ENCODE data around the gene TNFRSF13B. TPM values are rescaled to one million over a fixed set of nuclear protein-coding genes. Genes with fewer than 3 reads are reported as not detected.
"Not testable (repeated sequence)": the region's sequence is repeated elsewhere in the genome, so short reads cannot be mapped to it uniquely, and the experiment has no call there.

Gene TNFRSF13B
- total RNA-seq, 1 donor from 2014 or later: 342 TPM

DNA sequence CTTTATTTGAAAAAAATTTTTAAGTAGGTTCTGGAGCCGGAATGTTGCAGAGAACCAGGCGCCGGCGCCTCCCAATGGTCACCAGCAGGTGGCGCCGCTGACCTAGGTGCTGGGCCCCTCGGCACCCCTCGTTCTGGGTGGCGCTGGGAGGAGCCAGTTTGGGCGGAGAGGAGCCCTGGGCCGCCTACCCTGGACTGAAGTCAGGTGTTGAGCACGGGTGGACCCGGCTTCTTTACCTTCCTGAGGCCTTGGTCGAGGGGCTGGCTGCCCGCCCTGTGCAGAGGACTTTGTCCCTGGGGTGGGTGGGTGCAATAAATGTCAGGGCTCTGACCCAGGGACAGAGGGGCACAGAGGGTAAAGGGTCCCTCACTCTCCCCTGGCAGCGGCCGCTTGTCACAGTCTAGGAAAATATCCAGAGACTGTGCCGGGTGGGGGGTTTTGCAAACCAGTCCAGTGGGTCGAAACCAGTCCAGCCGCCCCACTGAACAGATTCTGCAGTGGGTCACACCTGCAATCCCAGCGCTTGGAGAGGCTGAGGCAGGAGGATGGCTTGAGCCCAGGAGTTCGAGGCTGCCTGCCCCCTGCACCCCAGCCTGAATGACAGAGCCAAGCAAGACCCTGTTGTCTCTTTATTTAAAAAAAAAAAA lies 30.1 kb upstream of the TNFRSF13B start:
- ChIA-PET CTCF (interaction anchor here (0.7 kb wide), 1 partner anchor 75 kb away, joined by 3 read pairs; no protein-coding TSS in a partner anchor), POLR2A (no interaction called here)
- Mint-ChIP-seq H3K4me1 (peaks cover 4% of the 10 kb centered on the region), H3K27me3 (no peaks in the 10 kb centered on the region), H3K9me3 (no peaks in the 10 kb centered on the region), H3K27ac (no peak overlapping the region), H3K36me3 (ENCODE audit: low read depth) (no peaks in the 10 kb centered on the region), H3K4me3 (no peak overlapping the region)
- intact Hi-C loops (cut with micrococcal nuclease): loop anchor here (1.0 to 10.0 kb wide), 4 partner anchors 110 to 640 kb away; partner anchors contain the start of genes FLCN and PLD6
- DNase-seq (peak; percentile 76), ATAC-seq (ENCODE audit: low read depth) (peak; percentile 97)
- TF ChIP-seq CTCF (IDR thresholded peaks at IDR 0.05): peak; percentile 92

GRCh38 chr17:17001076-17001777 lies 29.3 kb upstream of the TNFRSF13B start:
- intact Hi-C loops (cut with micrococcal nuclease): loop anchor here (5.0 to 10.0 kb wide), 3 partner anchors 111 to 641 kb away; partner anchors contain the start of gene FLCN
- Mint-ChIP-seq H3K36me3 (ENCODE audit: low read depth) (no peaks in the 10 kb centered on the region), H3K4me3 (no peak overlapping the region), H3K27me3 (no peaks in the 10 kb centered on the region), H3K4me1 (peaks cover 4% of the 10 kb centered on the region), H3K9me3 (no peaks in the 10 kb centered on the region), H3K27ac (no peak overlapping the region)
- POLR2A ChIA-PET: no interaction called here
- CTCF ChIA-PET: interaction anchor here (1.6 to 2.1 kb wide), 2 partner anchors 11 to 312 kb away, joined by 4 to 6 read pairs; no protein-coding TSS in a partner anchor
- ATAC-seq (ENCODE audit: low read depth) (peak; percentile 7), DNase-seq (no peak)
- peak; percentile 13 for TF ChIP-seq CTCF (IDR thresholded peaks at IDR 0.05)

GRCh38 chr17:16999931-17000625 lies 28.2 kb upstream of the TNFRSF13B start:
- TF ChIP-seq CTCF (IDR thresholded peaks at IDR 0.05): no peak
- no peak for ATAC-seq (ENCODE audit: low read depth)
- Mint-ChIP-seq H3K9me3 (no peaks in the 10 kb centered on the region), H3K4me3 (no peak overlapping the region), H3K36me3 (ENCODE audit: low read depth) (no peaks in the 10 kb centered on the region), H3K27me3 (no peaks in the 10 kb centered on the region), H3K4me1 (peaks cover 4% of the 10 kb centered on the region), H3K27ac (no peak overlapping the region)
- CTCF ChIA-PET: interaction anchor here (1.0 to 2.1 kb wide), 3 partner anchors 10 to 313 kb away, joined by 4 to 6 read pairs (median 4); no protein-coding TSS in a partner anchor
- intact Hi-C loops (cut with micrococcal nuclease): loop anchor here (5.0 to 10.0 kb wide), 3 partner anchors 112 to 642 kb away; partner anchors contain the start of gene FLCN
- DNase-seq: no peak
- POLR2A ChIA-PET: interaction anchor here (0.7 to 0.9 kb wide), 2 partner anchors 11 to 60 kb away, joined by 3 to 7 read pairs; no protein-coding TSS in a partner anchor

- POLR2A ChIA-PET: no interaction called here
- Mint-ChIP-seq H3K9me3 (no peaks in the 10 kb centered on the region), H3K36me3 (ENCODE audit: low read depth) (no peaks in the 10 kb centered on the region), H3K27ac (no peak overlapping the region), H3K4me1 (peaks cover 4% of the 10 kb centered on the region), H3K4me3 (no peak overlapping the region), H3K27me3 (no peaks in the 10 kb centered on the region)
- ATAC-seq (ENCODE audit: low read depth): peak; percentile 41
- DNase-seq: no peak
- intact Hi-C loops (cut with micrococcal nuclease): no loop called here
- CTCF ChIA-PET: interaction anchor here (1.9 kb wide), 1 partner anchor 82 kb away, joined by 5 read pairs; no protein-coding TSS in a partner anchor
- no peak for TF ChIP-seq CTCF (IDR thresholded peaks at IDR 0.05)
Observed at GRCh38 chr17:16997514-16998429, 25.9 kb upstream of the TNFRSF13B start.

GRCh38 chr17:16996726-16997125 lies 24.8 kb upstream of the TNFRSF13B start:
- POLR2A ChIA-PET; H3K27ac Mint-ChIP-seq; intact Hi-C loops (cut with micrococcal nuclease); ATAC-seq (ENCODE audit: low read depth); H3K4me3 Mint-ChIP-seq; DNase-seq; H3K4me1 Mint-ChIP-seq; H3K9me3 Mint-ChIP-seq; H3K36me3 Mint-ChIP-seq (ENCODE audit: low read depth); H3K27me3 Mint-ChIP-seq: not testable (repeated sequence)
- CTCF ChIA-PET: interaction anchor here (1.9 kb wide), 1 partner anchor 81 kb away, joined by 5 read pairs; no protein-coding TSS in a partner anchor
